GM20000 (cell line): ENCODE results near the gene NDUFS6.

ENCODE experiments used
- DNase-seq: peaks from one replicate; pipeline ENCODE4 v3.0.0; 2012; ENCODE audit warnings: low spot score
- TF ChIP-seq, protein P1 (sequence below): IDR thresholded peaks from 2 replicates; pipeline ENCODE4 v1.5.1; 2012; ENCODE audit warnings: mild to moderate bottlenecking, control low read depth; ENCODE audit errors: extremely low read depth, missing control alignments

NDUFS6 gene

DNA sequence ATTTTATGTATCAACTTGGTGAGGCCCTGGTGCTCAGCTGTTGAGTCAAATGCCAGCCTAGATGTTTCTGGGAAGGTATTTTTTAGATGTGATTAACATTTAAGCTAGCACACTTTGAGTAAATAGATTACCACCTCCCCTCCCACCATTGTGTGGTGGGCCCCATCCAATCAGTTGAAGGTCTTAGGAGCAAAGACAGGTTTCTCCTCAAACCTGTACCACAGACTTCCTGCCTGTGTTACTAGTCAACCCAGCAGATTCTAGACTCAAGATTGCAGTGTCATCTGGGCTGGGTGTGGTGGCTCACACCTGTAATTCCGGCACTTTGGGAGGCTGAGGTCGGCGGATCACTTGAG is 35.3 kb upstream of the NDUFS6 start:
- TF ChIP-seq, protein P1, sequence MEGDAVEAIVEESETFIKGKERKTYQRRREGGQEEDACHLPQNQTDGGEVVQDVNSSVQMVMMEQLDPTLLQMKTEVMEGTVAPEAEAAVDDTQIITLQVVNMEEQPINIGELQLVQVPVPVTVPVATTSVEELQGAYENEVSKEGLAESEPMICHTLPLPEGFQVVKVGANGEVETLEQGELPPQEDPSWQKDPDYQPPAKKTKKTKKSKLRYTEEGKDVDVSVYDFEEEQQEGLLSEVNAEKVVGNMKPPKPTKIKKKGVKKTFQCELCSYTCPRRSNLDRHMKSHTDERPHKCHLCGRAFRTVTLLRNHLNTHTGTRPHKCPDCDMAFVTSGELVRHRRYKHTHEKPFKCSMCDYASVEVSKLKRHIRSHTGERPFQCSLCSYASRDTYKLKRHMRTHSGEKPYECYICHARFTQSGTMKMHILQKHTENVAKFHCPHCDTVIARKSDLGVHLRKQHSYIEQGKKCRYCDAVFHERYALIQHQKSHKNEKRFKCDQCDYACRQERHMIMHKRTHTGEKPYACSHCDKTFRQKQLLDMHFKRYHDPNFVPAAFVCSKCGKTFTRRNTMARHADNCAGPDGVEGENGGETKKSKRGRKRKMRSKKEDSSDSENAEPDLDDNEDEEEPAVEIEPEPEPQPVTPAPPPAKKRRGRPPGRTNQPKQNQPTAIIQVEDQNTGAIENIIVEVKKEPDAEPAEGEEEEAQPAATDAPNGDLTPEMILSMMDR: no peak
- DNase-seq: no peak

DNA sequence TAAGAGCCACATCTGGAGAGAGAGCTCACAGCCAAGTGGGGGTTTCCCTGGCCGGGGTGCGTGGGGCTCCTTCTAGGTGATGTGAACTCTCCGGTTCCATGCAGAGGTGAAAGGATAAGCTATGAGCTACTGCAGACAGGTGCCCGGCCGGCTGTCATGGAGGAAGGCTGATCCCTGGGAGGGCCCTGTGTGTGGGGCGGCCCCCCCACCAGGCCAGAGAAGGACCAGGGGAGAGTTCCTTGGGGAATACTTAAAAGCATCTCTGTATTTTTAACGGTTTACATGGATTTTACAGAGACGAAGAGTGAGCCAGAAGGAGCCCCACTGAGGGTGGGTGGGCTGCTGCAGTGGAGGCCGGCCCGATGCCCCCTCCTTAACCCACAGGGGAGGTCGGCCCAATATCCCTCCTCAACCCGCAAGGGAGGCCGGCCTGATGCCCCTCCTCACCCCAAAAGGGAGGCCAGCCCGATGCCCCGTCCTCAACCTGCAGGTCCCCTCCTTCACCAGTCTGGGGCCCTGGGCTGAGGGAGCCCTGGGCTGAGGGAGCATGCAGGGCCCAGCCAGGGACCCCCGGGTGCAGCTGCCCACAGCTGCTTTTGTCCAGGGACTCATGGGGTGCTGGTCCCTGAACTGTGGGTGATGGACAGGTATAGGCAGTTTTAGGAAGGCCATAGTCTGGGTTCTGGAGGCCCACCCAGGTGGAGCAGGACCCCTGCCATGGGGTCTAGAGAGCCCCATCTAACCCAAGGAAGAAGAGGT is 33.5 kb upstream of the NDUFS6 start:
- DNase-seq: no peak
- TF ChIP-seq, protein P1: no peak

DNA sequence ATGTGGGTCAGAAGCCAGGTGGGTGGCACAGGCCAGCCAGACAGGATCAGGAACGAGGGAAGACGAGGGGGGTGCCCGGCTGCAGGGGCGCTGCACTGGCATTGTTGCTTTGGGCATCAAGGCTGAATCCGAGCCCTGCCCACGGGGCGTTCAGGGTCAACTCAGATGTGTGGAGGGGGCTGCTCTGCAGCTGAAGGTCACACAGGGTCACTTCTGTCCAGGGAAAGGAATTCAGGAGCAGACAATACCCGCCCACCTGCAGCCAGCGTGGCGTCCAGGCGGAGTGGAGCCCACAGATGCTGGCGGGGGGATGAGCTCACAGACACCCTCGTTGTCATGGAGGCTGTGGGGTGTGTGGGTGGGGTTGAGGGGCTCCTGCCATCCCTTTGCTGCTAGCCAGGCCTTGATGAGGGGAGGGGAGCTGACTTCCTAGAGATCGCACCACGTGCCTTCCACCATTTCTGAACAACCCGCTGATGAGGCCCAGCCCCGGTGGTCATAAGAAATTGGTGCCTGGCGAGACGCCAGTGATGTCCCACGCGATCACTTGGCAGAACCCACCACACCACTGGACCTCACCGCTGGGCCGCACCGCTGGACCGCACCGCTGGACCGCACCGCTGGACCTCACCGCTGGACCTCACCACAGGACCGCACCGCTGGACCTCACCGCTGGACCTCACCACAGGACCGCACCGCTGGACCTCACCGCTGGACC is 32.8 kb upstream of the NDUFS6 start:
- DNase-seq: no peak
- TF ChIP-seq, protein P1: no peak

DNA sequence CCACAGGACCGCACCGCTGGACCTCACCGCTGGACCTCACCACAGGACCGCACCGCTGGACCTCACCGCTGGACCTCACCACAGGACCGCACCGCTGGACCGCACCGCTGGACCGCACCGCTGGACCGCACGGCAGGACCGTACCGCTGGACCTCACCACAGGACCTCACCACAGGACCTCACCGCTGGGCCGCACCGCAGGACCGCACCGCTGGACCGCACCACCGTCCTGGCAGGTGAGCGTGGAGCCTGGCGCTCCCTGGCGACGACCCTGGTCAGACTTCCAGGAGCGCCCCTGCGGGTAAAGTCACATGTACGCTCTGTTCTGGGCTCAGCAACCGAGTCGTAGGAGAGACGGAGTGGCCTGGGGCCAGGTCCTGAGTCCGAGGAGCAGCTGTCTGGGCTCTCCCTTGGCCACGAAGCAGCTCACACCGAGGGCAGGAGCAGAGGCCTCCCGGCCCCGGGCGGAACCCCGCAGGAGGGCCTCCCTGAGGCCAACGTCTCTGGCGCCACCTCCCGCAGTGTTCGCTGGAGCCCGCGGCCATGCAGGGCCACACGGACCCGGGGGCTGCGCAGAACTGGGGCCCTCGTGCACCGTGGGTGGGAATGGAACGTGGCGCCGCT is 32.1 kb upstream of the NDUFS6 start:
- DNase-seq: no peak
- TF ChIP-seq, protein P1: no peak

DNA sequence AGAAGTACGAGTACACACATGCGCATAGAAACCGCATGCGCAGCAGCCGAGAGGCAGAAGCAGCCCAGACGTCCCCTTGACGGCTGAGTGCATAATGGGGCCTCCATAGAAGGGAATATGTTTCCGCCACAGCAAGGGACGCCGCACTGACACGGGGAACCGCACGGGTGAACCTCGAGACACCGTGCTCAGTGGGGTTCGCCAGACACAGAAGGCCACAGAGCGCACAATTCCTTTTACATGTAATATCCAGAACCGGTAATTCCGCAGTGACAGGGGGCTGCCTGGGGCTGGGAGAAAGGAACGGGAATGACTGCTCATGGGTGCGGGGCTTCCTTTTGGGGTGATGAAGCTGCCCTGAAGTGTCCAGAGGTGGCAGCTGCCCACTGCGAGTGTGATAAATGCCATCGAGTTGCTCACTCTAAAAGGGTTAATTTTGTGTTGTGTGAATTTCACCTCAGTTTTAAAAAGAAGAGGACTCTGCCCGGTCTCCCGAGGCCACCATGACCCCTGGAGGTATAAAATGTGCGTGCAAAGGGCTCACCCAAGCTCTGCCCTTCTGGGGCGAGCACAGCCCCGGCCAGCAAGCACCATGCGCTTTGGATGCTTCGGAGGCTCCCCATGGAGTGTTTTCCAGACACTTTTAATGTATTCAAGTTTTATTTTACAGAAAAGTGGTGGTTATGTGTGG is 31.3 kb upstream of the NDUFS6 start:
- TF ChIP-seq, protein P1: no peak
- DNase-seq: no peak

DNA sequence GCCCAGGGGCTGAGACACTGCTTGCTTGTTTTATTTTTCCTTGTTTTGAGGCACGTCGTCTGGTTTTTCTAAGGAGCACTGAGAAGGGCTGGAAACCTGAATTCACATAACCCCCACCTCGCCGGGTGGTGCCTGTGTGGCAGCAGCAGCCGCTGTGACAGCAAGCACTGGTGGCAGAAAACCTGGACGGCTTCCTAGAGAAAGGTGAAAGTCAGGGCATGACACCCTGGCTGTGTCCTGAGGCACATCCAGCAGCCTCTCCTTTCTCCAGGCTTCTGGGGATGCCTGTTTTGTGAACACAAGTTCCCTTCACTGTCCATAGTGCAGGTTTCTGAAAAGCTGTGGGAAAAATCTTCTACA is 30.8 kb upstream of the NDUFS6 start:
- DNase-seq: no peak
- TF ChIP-seq, protein P1: no peak
